GM18867 (cell line): Measurements from ENCODE around the gene LSM4.
"Not testable (repeated sequence)": the region's sequence is repeated elsewhere in the genome, so short reads cannot be mapped to it uniquely, and the experiment has no call there.

Experiments used
- ATAC-seq: cut with Tn5 transposase; IDR thresholded peaks from one replicate; pipeline ENCODE4 v1.9.1; 2021; ENCODE audit warnings: mild to moderate bottlenecking, moderate library complexity; ENCODE audit not compliant: unreplicated experiment

The LSM4 gene

GRCh38 chr19:18322759-18323460, at the start of gene LSM4:
Gene LSM4, minus strand, starts transcription at chr19:18323076. Its CDS starts 56 bp downstream, at chr19:18323020.
- ATAC-seq: peak; percentile 90

GRCh38 chr19:18368504-18369222, 45.8 kb upstream of the LSM4 start:
- ATAC-seq: no peak

- ATAC-seq: no peak
These were observed 43.2 kb upstream of the LSM4 start for GRCh38 chr19:18366021-18366435.

GRCh38 chr19:18364826-18365528, 42.1 kb upstream of the LSM4 start:
- ATAC-seq: no peak

GRCh38 chr19:18364277-18364825, 41.5 kb upstream of the LSM4 start:
- not testable (repeated sequence) for ATAC-seq

- no peak for ATAC-seq
These were observed 40.9 kb upstream of the LSM4 start for GRCh38 chr19:18363787-18364186.

- ATAC-seq: no peak
These were observed 40.2 kb upstream of the LSM4 start for GRCh38 chr19:18362934-18363542.

- no peak for ATAC-seq
These were observed 38.8 kb upstream of the LSM4 start for GRCh38 chr19:18361646-18362045.

- ATAC-seq: no peak
These were observed 34.2 kb upstream of the LSM4 start for GRCh38 chr19:18357041-18357440.

GRCh38 chr19:18354743-18355142, 31.9 kb upstream of the LSM4 start:
- ATAC-seq: not testable (repeated sequence)

- no peak for ATAC-seq
These were observed 30.6 kb upstream of the LSM4 start for GRCh38 chr19:18353378-18354005.

GRCh38 chr19:18351544-18351943, 28.7 kb upstream of the LSM4 start:
- no peak for ATAC-seq

- ATAC-seq: no peak
These were observed 27.6 kb upstream of the LSM4 start for GRCh38 chr19:18350490-18350889.

GRCh38 chr19:18349524-18350128, 26.8 kb upstream of the LSM4 start:
- no peak for ATAC-seq

GRCh38 chr19:18348818-18349339, 26.0 kb upstream of the LSM4 start:
- ATAC-seq: not testable (repeated sequence)

GRCh38 chr19:18348171-18348570, 25.3 kb upstream of the LSM4 start:
- no peak for ATAC-seq

GRCh38 chr19:18346091-18346490, 23.2 kb upstream of the LSM4 start:
- ATAC-seq: no peak

- no peak for ATAC-seq
These were observed 22.4 kb upstream of the LSM4 start for GRCh38 chr19:18345296-18345695.

- ATAC-seq: no peak
These were observed 21.7 kb upstream of the LSM4 start for GRCh38 chr19:18344582-18344950.

- ATAC-seq: no peak
These were observed 19.3 kb upstream of the LSM4 start for GRCh38 chr19:18342090-18342632.
